Ureter (tissue), 1 donor: ENCODE results near the gene SH2D3C. TPM values are rescaled to one million over a fixed set of nuclear protein-coding genes. Genes with fewer than 3 reads are reported as not detected.

ENCODE experiments used
- DNase-seq: peaks from one replicate; pipeline ENCODE4 v3.0.0-alpha.2; 2020; ENCODE audit warnings: low spot score
- total RNA-seq: library from RNA; stranded (reverse); gene quantifications from one replicate; pipeline ENCODE4 v1.2.4, GENCODE V29; 2023
- donor health status: DM: yes; HTN: yes; CAD: no.

SH2D3C gene
- total RNA-seq, 1 donor from 2014 or later: 15.7 TPM

GRCh38 chr9:127739614-127740330 is 38.7 kb downstream of the SH2D3C start:
- no peak for DNase-seq

- DNase-seq: no peak
Observed at GRCh38 chr9:127738666-127739065, 39.8 kb downstream of the SH2D3C start.

GRCh38 chr9:127735530-127736185 is 42.8 kb downstream of the SH2D3C start:
- DNase-seq: no peak

GRCh38 chr9:127734747-127735529 is 43.5 kb downstream of the SH2D3C start, which contains the start of gene TOR2A:
TSS of gene TOR2A (minus strand) at chr9:127735294. CDS start at chr9:127735270, 24 bp downstream.
- peak; percentile 97 for DNase-seq

- no peak for DNase-seq
Observed at GRCh38 chr9:127734247-127734746, 44.2 kb downstream of the SH2D3C start.

GRCh38 chr9:127733614-127734013 is 44.9 kb downstream of the SH2D3C start:
- no peak for DNase-seq

- DNase-seq: peak; percentile 39
Observed at GRCh38 chr9:127732444-127732843, 46.0 kb downstream of the SH2D3C start.

- no peak for DNase-seq
Observed at GRCh38 chr9:127731938-127732337, 46.5 kb downstream of the SH2D3C start.

GRCh38 chr9:127730799-127731410 is 47.6 kb downstream of the SH2D3C start:
- DNase-seq: no peak

GRCh38 chr9:127730262-127730661 is 48.2 kb downstream of the SH2D3C start:
- no peak for DNase-seq

- no peak for DNase-seq
Observed at GRCh38 chr9:127729522-127730256, 48.8 kb downstream of the SH2D3C start.

GRCh38 chr9:127728808-127729207 is 49.7 kb downstream of the SH2D3C start:
- DNase-seq: no peak

GRCh38 chr9:127726871-127727270 is 51.6 kb downstream of the SH2D3C start:
- no peak for DNase-seq

GRCh38 chr9:127724012-127724411 is 54.5 kb downstream of the SH2D3C start:
- no peak for DNase-seq

GRCh38 chr9:127723444-127723843 is 55.0 kb downstream of the SH2D3C start:
- DNase-seq: no peak

GRCh38 chr9:127723013-127723412 is 55.5 kb downstream of the SH2D3C start:
- DNase-seq: no peak

- no peak for DNase-seq
Observed at GRCh38 chr9:127722055-127722745, 56.3 kb downstream of the SH2D3C start.

- DNase-seq: no peak
Observed at GRCh38 chr9:127721391-127721821, 57.1 kb downstream of the SH2D3C start.

GRCh38 chr9:127720865-127721227 is 57.6 kb downstream of the SH2D3C start:
- no peak for DNase-seq

GRCh38 chr9:127720031-127720864 is 58.2 kb downstream of the SH2D3C start:
- DNase-seq: no peak
